ENCODE data around the gene EXOC6B.
"Not testable (repeated sequence)": the region's sequence is repeated elsewhere in the genome, so short reads cannot be mapped to it uniquely, and the experiment has no call there.

The EXOC6B gene

DNA sequence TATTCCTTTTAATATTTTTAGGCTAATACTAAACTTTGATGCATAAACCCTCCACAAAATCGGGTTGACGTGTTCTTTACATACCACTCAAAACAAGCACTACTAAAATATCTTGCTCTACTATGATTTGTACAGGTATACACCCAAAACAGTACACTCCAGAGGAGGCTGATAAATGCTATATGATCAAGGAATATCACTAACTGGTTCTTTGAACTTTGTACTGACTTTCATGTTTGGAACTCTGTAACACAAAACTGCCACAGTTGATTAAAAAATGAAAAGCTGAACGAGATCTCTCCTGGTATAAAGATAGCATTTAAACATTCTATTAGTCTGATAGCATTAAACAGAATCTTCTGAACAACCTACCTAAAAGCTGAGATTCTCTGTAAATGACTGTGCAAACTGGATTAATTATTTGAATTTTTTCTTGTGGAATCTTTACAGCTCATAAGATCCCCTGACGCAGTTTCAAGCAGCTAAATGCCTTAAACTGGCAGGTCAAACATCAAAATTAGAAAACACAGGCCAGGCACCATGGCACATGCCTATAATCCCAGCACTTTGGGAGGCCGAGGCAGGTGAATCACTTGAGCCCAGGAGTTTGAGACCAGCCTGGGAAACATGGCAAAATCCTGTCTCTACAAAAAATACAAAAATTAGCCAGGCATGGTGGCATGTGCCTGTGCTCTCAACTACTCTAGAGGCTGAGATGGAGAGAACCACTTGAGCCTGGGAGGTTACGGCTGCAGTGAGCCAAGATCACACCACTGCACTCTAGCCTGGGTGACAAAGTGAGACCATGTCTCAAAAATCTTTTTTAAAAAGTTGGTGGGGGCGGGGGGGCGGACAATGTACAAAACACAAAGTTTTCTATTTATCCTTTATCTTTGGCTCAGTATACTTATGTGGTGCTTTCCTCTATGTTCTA lies 150.6 kb downstream of the EXOC6B start:
- no peak for FAIRE-seq

GRCh38 chr2:72673279-72673678 lies 152.6 kb downstream of the EXOC6B start:
- no peak for FAIRE-seq

- FAIRE-seq: no peak
Observed at GRCh38 chr2:72669121-72669520, 156.7 kb downstream of the EXOC6B start.

DNA sequence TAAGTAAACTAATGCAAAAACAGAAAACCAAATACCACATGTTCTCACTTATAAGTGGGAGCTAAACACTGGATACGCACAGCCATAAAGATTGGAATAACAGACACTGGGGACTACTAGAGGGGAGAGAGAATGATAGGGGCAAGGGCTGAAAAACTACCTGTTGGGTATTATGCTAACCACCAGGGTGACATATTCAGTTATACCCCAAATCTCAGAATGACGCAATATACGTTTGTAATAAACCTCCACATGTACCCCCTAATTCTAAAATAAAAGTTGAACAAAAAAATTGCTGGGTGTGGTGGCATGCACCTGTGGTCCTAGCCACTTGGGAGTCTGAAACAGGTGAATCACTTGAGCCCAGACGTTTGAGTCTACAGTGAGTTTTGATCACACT lies 157.2 kb downstream of the EXOC6B start:
- no peak for FAIRE-seq

DNA sequence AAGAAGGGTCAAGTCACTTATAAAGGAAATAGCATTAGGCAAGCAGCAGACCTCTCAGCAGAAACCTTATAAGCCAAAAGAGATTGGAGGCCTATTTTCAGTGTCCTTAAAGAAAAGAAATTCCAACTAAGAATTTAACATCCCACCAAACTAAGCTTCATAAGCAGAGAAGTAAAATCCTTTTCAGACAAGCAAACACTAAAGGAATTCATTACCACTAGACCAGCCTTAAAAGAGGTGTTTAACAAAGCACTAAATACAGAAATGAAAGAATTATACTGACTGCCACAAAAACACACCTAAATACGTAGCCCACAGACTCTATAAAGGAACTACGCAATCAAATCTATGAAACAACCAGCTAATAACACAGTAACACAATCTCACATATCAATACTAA lies 160.4 kb downstream of the EXOC6B start:
- FAIRE-seq: no peak

DNA sequence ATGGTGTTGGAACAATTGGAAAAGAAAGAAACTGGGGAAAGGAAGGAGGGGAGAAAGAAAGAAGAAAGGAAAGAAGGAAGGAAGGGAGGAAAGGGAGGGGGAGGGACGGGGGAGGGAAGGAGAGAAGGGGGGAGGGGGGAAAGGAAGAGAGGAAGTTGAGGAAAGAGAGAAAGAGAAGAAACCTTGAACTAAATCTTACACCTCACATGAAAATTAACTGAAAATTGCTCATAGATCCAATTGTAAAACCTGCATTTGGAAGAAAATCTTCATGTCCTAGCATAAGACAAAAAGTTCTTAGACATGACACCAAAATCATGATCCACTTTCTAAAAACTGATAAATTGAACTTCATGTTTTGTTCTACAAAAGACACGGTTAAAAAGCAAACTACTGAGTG lies 163.8 kb downstream of the EXOC6B start:
- no peak for FAIRE-seq

- no peak for FAIRE-seq
Observed at GRCh38 chr2:72649810-72650209, 176.0 kb downstream of the EXOC6B start.

DNA sequence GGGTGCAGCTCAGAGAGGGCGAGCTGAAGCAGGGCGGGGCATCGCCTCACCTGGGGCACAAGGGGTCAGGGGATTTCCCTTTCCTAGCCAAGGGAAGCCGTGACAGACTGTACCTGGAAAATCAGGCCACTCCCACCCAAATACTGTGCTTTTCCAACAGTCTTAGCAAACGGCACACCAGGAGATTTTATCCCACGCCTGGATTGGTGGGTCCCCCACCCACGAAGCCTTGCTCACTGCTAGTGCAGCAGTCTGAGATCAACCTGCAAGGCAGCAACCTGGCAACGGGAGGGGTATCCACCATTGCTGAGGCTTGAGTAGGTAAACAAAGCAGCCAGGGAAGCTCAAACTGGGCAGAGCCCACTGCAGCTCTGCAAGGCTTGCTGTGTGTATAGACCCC lies 184.6 kb downstream of the EXOC6B start:
- not testable (repeated sequence) for FAIRE-seq

DNA sequence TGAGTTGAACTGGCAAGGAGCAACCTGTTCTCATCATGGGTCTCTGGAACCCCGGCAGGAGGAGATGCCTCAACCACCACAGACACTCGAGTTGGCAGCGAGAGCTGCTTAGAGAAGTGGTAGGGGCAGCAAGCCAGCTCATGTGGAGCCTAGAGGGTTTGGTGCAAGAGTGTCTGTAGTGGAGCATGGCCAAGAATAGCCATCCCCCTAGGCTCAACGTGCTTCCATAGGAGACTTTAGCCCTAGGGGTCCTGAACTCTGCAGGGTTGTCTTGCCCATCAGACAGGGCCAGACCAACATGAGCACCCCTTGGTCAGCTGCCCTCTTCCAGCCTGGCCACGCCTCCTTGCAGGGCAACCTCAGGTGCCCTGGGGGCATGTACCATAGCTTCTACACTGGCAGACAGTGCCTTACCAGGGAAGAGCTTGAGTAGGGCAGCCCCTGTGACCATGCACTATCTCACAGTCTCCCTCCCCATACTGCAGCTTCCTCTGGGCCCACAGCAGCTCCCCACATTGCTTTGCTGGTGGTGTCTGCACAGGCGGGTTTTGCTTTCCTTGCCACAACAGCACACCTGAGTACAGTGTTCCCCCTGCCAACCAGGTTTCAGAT lies 187.1 kb downstream of the EXOC6B start:
- FAIRE-seq: no peak

- FAIRE-seq: no peak
Observed at GRCh38 chr2:72636210-72636609, 189.6 kb downstream of the EXOC6B start.

GRCh38 chr2:72630767-72631166 lies 195.1 kb downstream of the EXOC6B start:
- FAIRE-seq: no peak

GRCh38 chr2:72629062-72629461 lies 196.8 kb downstream of the EXOC6B start:
- FAIRE-seq: no peak

GRCh38 chr2:72627083-72627482 lies 198.8 kb downstream of the EXOC6B start:
- no peak for FAIRE-seq

DNA sequence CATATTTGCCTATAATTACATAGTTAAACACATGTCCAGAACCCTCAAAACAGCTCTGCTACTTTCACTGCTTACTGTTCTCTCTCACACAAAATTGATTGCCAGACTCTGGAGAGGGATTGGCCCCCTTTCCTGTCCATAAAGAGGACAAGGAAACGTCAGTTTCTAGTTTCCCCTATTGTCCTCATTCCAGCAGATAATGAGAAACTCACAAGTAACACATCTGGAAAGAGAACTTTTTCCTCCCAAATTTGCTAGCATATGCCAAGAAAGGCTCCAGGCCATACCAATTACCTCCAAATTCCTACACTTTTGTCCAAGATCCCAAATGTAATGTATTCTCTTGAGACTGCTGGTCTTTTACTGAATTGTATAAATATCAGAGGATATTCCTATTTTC lies 200.5 kb downstream of the EXOC6B start:
- FAIRE-seq: no peak

DNA sequence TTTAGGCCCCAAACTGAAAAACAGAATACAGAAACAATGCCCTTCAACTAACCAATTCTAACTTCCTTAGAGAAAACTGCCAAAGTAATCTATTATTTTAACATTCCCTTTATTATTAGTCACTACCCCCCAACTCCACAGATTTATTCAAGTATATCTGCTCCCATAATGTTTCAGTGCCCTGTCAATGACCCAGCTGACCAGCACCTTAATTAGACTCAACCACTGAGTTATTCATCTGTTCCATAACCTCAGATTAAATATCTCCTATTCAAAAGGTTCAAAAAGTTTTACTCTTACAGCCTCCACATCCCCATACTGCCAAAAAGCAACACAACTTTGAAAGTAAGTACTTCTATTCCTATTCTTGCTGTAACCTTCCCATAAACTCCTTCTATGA lies 202.4 kb downstream of the EXOC6B start:
- no peak for FAIRE-seq

GRCh38 chr2:72619626-72620025 lies 206.2 kb downstream of the EXOC6B start:
- FAIRE-seq: no peak

DNA sequence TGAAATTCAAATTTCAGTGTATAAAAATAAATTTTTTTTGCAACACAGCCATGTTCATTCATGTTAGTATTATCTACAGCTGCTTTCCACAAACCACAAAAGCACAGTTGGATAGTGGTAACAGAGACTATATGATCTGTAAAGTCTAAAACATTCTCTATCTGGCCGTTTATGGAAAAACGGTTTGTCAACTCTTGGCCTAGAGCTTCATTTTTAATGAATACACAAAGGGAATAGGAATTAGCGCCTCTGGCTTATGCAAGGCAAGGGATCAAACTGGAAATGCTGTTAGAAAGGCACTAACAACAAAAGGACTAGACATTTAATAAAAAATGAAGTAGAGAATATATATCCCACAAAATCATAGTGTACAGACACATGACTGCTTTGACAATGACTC lies 211.9 kb downstream of the EXOC6B start:
- no peak for FAIRE-seq

DNA sequence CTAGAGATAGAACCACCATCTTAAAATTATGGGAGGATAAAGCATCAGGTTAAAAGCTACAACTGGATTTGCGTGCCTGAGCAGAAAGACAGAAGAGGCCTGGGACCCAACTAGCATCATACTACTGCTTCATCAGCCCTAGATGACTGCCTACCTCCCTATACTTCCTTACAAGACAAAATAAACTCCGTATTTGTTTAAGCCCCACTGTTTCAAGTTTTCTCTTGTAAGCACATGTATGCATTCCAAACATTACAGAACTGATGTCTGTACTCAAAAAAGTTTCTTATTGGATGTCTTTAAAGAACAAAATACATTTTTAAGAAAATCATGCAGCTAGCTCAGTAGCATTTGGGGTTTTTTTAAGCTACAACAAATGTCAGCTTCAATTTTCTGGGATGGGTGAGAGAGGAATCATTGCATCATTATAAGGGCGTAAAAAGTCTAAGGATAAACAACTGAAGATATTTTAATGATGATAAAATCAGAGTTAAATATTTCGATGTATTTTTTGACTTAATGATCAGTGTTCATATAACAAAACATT lies 213.1 kb downstream of the EXOC6B start:
- no peak for FAIRE-seq

GRCh38 chr2:72607189-72607588 lies 218.6 kb downstream of the EXOC6B start:
- FAIRE-seq: no peak

GRCh38 chr2:72605836-72606442 lies 219.9 kb downstream of the EXOC6B start:
- peak; percentile 96 for FAIRE-seq

- no peak for FAIRE-seq
Observed at GRCh38 chr2:72604468-72604867, 221.4 kb downstream of the EXOC6B start.

DNA sequence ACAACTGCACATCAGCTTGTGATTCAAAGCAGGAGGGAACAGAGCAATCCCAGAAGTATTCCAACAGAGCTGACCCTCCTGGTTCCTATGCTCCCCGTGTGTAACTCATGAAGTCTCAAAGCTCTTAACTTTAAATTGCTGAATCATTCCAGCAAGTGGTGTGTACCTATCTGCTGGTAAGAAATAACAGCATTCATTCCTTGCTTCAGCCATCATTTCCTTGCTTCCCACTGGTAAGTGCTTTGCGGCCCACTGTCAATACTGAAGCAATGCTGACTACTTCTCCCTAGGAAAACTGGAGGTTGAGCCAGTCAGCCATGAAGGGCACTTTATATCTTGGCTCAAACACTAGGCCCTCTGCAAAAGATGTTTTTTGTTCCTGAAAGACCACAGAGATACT lies 222.4 kb downstream of the EXOC6B start:
- FAIRE-seq: no peak

- FAIRE-seq: no peak
Observed at GRCh38 chr2:72602711-72603110, 223.1 kb downstream of the EXOC6B start.

- FAIRE-seq: no peak
Observed at GRCh38 chr2:72602095-72602494, 223.7 kb downstream of the EXOC6B start.
